ENCODE measurements around the gene OR2H1.
A peak's percentile ranks its signal among the peaks of the same experiment; 100 is the strongest.
"Not testable (repeated sequence)": the region's sequence is repeated elsewhere in the genome, so short reads cannot be mapped to it uniquely, and the experiment has no call there.

OR2H1 gene

GRCh38 chr6:29456971-29457370, at the start of gene OR2H1, which contains the start of gene OR11A1:
Gene OR2H1, plus strand, starts transcription at chr6:29457155. Its CDS starts 4,615 bp downstream, at chr6:29461770.
Gene OR11A1, minus strand, starts transcription at chr6:29457071. Its CDS starts 29,430 bp downstream, at chr6:29427641.
- DNase-seq (ENCODE audit: low spot score) = no peak

GRCh38 chr6:29414588-29414987, 42.4 kb upstream of the OR2H1 start, which contains the start of gene OR12D1:
Gene OR12D1, plus strand, starts transcription at chr6:29414928.
- peak; percentile 9 for DNase-seq (ENCODE audit: low spot score)

GRCh38 chr6:29419516-29419915, 37.4 kb upstream of the OR2H1 start:
- no peak for DNase-seq (ENCODE audit: low spot score)

GRCh38 chr6:29424168-29424567, 32.8 kb upstream of the OR2H1 start:
- no peak for DNase-seq (ENCODE audit: low spot score)

GRCh38 chr6:29424575-29424974, 32.4 kb upstream of the OR2H1 start:
- DNase-seq (ENCODE audit: low spot score) = no peak

- DNase-seq (ENCODE audit: low spot score) = no peak
Measured at GRCh38 chr6:29425075-29425474, 31.9 kb upstream of the OR2H1 start.

GRCh38 chr6:29426654-29427053, 30.3 kb upstream of the OR2H1 start:
- DNase-seq (ENCODE audit: low spot score) = no peak

- DNase-seq (ENCODE audit: low spot score) = not testable (repeated sequence)
Measured at GRCh38 chr6:29436730-29437129, 20.2 kb upstream of the OR2H1 start.

- no peak for DNase-seq (ENCODE audit: low spot score)
Measured at GRCh38 chr6:29439006-29439405, 17.9 kb upstream of the OR2H1 start, which contains the start of gene OR10C1. Gene OR10C1, plus strand, starts transcription at chr6:29439306. Its CDS starts 710 bp downstream, at chr6:29440016.

GRCh38 chr6:29442719-29443118, 14.2 kb upstream of the OR2H1 start:
- no peak for DNase-seq (ENCODE audit: low spot score)

GRCh38 chr6:29444031-29444430, 12.9 kb upstream of the OR2H1 start:
- DNase-seq (ENCODE audit: low spot score) = not testable (repeated sequence)

- no peak for DNase-seq (ENCODE audit: low spot score)
Measured at GRCh38 chr6:29447670-29448069, 9.3 kb upstream of the OR2H1 start.

- DNase-seq (ENCODE audit: low spot score) = no peak
Measured at GRCh38 chr6:29451471-29452193, 5.3 kb upstream of the OR2H1 start.

- no peak for DNase-seq (ENCODE audit: low spot score)
Measured at GRCh38 chr6:29461021-29461814, 4.3 kb downstream of the OR2H1 start.

GRCh38 chr6:29462022-29462421, 5.1 kb downstream of the OR2H1 start:
- DNase-seq (ENCODE audit: low spot score) = no peak

GRCh38 chr6:29465279-29465678, 8.3 kb downstream of the OR2H1 start:
- DNase-seq (ENCODE audit: low spot score) = no peak

GRCh38 chr6:29465801-29466200, 8.8 kb downstream of the OR2H1 start:
- DNase-seq (ENCODE audit: low spot score) = no peak

GRCh38 chr6:29466241-29466640, 9.3 kb downstream of the OR2H1 start:
- no peak for DNase-seq (ENCODE audit: low spot score)

- no peak for DNase-seq (ENCODE audit: low spot score)
Measured at GRCh38 chr6:29474996-29475395, 18.0 kb downstream of the OR2H1 start.

GRCh38 chr6:29477923-29478450, 21.0 kb downstream of the OR2H1 start:
- no peak for DNase-seq (ENCODE audit: low spot score)

GRCh38 chr6:29478740-29479139, 21.8 kb downstream of the OR2H1 start:
- no peak for DNase-seq (ENCODE audit: low spot score)

GRCh38 chr6:29479560-29479959, 22.6 kb downstream of the OR2H1 start:
- DNase-seq (ENCODE audit: low spot score) = no peak

- DNase-seq (ENCODE audit: low spot score) = no peak
Measured at GRCh38 chr6:29483186-29483585, 26.2 kb downstream of the OR2H1 start.

Measured in SW480 (cell line).